K562 (cell line): ENCODE measurements around the gene KPNA1. TPM values are rescaled to one million over a fixed set of nuclear protein-coding genes. Genes with fewer than 3 reads are reported as not detected.

ENCODE experiments used
- ATAC-seq: fragments of 200-7000 bp; cut with Tn5 transposase; 3 replicates; pipeline ENCODE4 v1.9.1; 2020; ENCODE audit warnings: moderate library complexity
- BruUV-seq: library from RNA; stranded (reverse); fragments of 400-500 nt; replicated peaks from 2 replicates; lab custom pipeline; 2021; lab: Mats Ljungman, UMichigan
- CTCF ChIA-PET: fragments of 300-600 bp; formaldehyde crosslinking; extraction: SDS; loops from one replicate; lab custom pipeline; 2021; ENCODE audit warnings: low intra/inter-chr PET ratio; lab: Yijun Ruan, JAX
- POLR2A ChIA-PET: fragments of 300-600, 350-650 bp; sonication (Branson Sonifier 250); formaldehyde crosslinking; extraction: SDS; loops from one replicate; lab custom pipeline; 2021; ENCODE audit warnings: antibody characterized with exemption, inconsistent platforms; lab: Yijun Ruan, JAX
- DNase-seq, 4 experiments: peaks; one replicate each; pipeline versions ENCODE4 v3.0.0 to v3.0.0-alpha.2; 2011 to 2018; ENCODE audit warnings: low spot score in 3 of 4, mixed read lengths in 3 of 4; ENCODE audit errors: extremely low read depth in 1 of 4
- FAIRE-seq: peaks from 2 replicates; lab custom pipeline; 2011; peaks lifted over from hg19 to GRCh38; lab: Jason Lieb, UNC
- H2AFZ ChIP-seq: 2 replicates; pipeline ENCODE4 v1.6.0; 2011; ENCODE audit warnings: low read depth, low read length, control low read depth, inconsistent platforms
- H3K27ac ChIP-seq: fragments of 200-600 bp; 3 replicates; pipeline ENCODE4 v1.8.0; 2011; ENCODE audit warnings: low read depth, mild to moderate bottlenecking, control low read depth, inconsistent platforms, low read length, moderate library complexity, mixed read lengths; ENCODE audit errors: extremely low read depth
- H3K27me3 ChIP-seq, 2 experiments: fragments of 300-600 bp in 1 of 2; 2 replicates in 1 of 2; 3 replicates in 1 of 2; pipeline versions ENCODE4 v1.6.0 to v1.8.0; 2011; ENCODE audit warnings: inconsistent platforms in 2 of 2, low read length in 2 of 2, mild to moderate bottlenecking in 1 of 2, mixed read lengths in 1 of 2, moderate library complexity in 1 of 2; ENCODE audit not compliant: control insufficient read depth in 2 of 2, insufficient read depth in 2 of 2
- H3K36me3 ChIP-seq: fragments of 300-600 bp; 3 replicates; pipeline ENCODE4 v1.8.0; 2011; ENCODE audit warnings: mild to moderate bottlenecking, low read length, inconsistent platforms; ENCODE audit not compliant: control insufficient read depth, insufficient read depth
- H3K4me1 ChIP-seq, 2 experiments: fragments of 200-600 bp in 1 of 2; replicated peaks in 1 of 2; 2 replicates in 1 of 2; 3 replicates in 1 of 2; pipeline versions ENCODE4 v1.5.1 to v1.8.0; 2011; ENCODE audit warnings: inconsistent platforms in 2 of 2, low read length in 2 of 2, mild to moderate bottlenecking in 1 of 2, mixed read lengths in 1 of 2, moderate library complexity in 1 of 2; ENCODE audit not compliant: control insufficient read depth in 2 of 2, insufficient read depth in 2 of 2
- H3K4me2 ChIP-seq: 2 replicates; pipeline ENCODE4 v1.6.1; 2011; ENCODE audit warnings: low read length, control low read depth, inconsistent platforms, mixed read lengths; ENCODE audit not compliant: insufficient read depth
- H3K4me3 ChIP-seq: fragments of 200-600 bp; sonication (generic), shearing (Covaris generic); 2 replicates; pipeline ENCODE4 v1.5.1; 2016; ENCODE audit warnings: control low read depth, inconsistent platforms
- H3K79me2 ChIP-seq: fragments of 200-600 bp; 3 replicates; pipeline ENCODE4 v1.8.0; 2011; ENCODE audit warnings: low read length, inconsistent platforms; ENCODE audit not compliant: control insufficient read depth, insufficient read depth
- H3K9ac ChIP-seq, 2 experiments: 2 replicates each; pipeline versions ENCODE4 v1.6.0 to v1.6.1; 2011; ENCODE audit warnings: low read depth in 2 of 2, low read length in 2 of 2, control low read depth in 1 of 2, inconsistent platforms in 1 of 2, mild to moderate bottlenecking in 1 of 2, mixed read lengths in 1 of 2; ENCODE audit not compliant: insufficient read depth in 1 of 2
- H3K9me1 ChIP-seq: one replicate; pipeline ENCODE4 v1.6.0; 2011; ENCODE audit warnings: inconsistent platforms, mild to moderate bottlenecking, low read length, moderate library complexity; ENCODE audit not compliant: control insufficient read depth, insufficient read depth
- H3K9me3 ChIP-seq: replicated peaks from 2 replicates; pipeline ENCODE4 v1.5.1; 2011; ENCODE audit warnings: low read depth, low read length, inconsistent platforms; ENCODE audit not compliant: control insufficient read depth, insufficient read depth
- H4K20me1 ChIP-seq: replicated peaks from 2 replicates; pipeline ENCODE4 v1.6.1; 2011; ENCODE audit warnings: low read length, inconsistent platforms, mixed read lengths; ENCODE audit not compliant: control insufficient read depth, insufficient read depth
- ADNP ChIP-seq: fragments of 200-800 bp; sonication (Bioruptor generic); IDR thresholded peaks from 2 replicates; pipeline ENCODE4 v1.6.1; 2016; ENCODE audit warnings: missing genetic modification characterization, missing compliant biosample characterization
- ARHGAP35 ChIP-seq: fragments of 450-650 bp; IDR thresholded peaks from 2 replicates; pipeline ENCODE4 v1.6.1; 2018; ENCODE audit not compliant: partially characterized antibody
- DACH1 ChIP-seq: fragments of 450-650 bp; IDR thresholded peaks from 2 replicates; pipeline ENCODE4 v1.6.1; 2018; ENCODE audit not compliant: partially characterized antibody
- IRF1 ChIP-seq: sonication (generic); formaldehyde crosslinking; IDR thresholded peaks from 2 replicates; pipeline ENCODE4 v1.8.0; 2022; ENCODE audit warnings: missing genetic modification reagents, mild to moderate bottlenecking, borderline replicate concordance
- JUND ChIP-seq, 2 experiments: IDR thresholded peaks; 2 replicates in 1 of 2; 3 replicates in 1 of 2; pipeline ENCODE4 v1.6.1; 2011; ENCODE audit warnings: borderline replicate concordance in 2 of 2, low read depth in 2 of 2, low read length in 2 of 2, improper control_type of control experiment in 1 of 2, missing biosample characterization in 1 of 2, missing genetic modification characterization in 1 of 2, missing genetic modification reagents in 1 of 2
- in situ Hi-C: fragments of 300-500 bp; cut with MboI; formaldehyde crosslinking; loops from 4 replicates; pipeline ENCODE4 v1.15.0; 2018; ENCODE audit warnings: inconsistent platforms, mixed read lengths
- intact Hi-C: fragments of 100-400 bp; cut with micrococcal nuclease; formaldehyde crosslinking; loops from 2 replicates; pipeline ENCODE4 v1.14.2; 2022
- polyA plus RNA-seq, 8 experiments: library from polyadenylated mRNA; depleted of rRNA in 4 of 8; stranded (reverse) in 5 of 8; unstranded in 3 of 8; fragments of >200 nt; fragmentation: Nextera tagmentation in 2 of 8; fragmentation: Illumina TruSeq in 1 of 8; extraction: Ambion mirVana in 2 of 8; extraction: Trizol in 1 of 8; gene quantifications; 2 replicates each; pipeline versions ENCODE4 v1.2.1 to v1.2.3, GENCODE V29; 2011 to 2014; ENCODE audit warnings: inconsistent platforms in 1 of 8, missing spikeins in 1 of 8
- total RNA-seq, 7 experiments: library from RNA; depleted of rRNA in 6 of 7; stranded (reverse); fragments of >200 nt in 6 of 7; fragmentation: Illumina TruSeq in 2 of 7; extraction: Trizol in 2 of 7; gene quantifications; 2 replicates each; pipeline versions ENCODE4 v1.2.1 to v1.2.3, GENCODE V29; 2011 to 2021; ENCODE audit warnings: low replicate concordance in 1 of 7

KPNA1 gene
- total and polyA plus RNA-seq, 9 of the 15 experiments (the other 6 are each of a cell fraction or from before 2014, with no cell fraction given): 9.3 to 53.8 (median 33.5) TPM

DNA sequence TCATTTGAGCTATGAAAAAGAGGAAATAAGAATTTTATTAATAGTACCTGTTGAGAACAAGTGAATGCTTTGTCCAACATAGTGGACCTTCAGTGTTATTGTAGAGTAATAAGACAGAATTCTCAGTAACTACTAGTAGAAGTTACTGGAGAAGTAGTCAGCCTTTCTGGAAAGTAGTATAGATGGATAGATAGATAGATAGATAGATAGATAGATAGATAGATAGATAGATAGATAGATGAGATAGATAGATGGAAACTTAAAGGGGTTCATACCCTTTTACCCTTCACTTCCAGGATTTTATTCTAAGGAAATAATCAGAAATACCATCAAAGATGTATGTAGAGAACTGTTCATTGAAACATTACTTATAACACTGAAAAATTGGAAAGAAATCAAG lies 125.5 kb downstream of the KPNA1 start:
- no peaks in the 10 kb centered on the region for H3K9me3 ChIP-seq
- no TSS peak for BruUV-seq
- ChIA-PET POLR2A (no interaction called here), CTCF (no interaction called here)
- no peak overlapping the region for H3K4me2 ChIP-seq
- H3K9me1 ChIP-seq: no peaks in the 10 kb centered on the region
- H3K27ac ChIP-seq: no peak overlapping the region
- 0 out of 2 replicates have a peak, but pooled peaks cover 5% of the 10 kb centered on the region for H4K20me1 ChIP-seq
- TF ChIP-seq ARHGAP35: no peak
- TF ChIP-seq IRF1 (CRISPR knock-in tag): no peak
- TF ChIP-seq DACH1: peak; percentile 94
- no peak for TF ChIP-seq JUND (IDR thresholded peaks at IDR 0.05; ENCODE audit: borderline replicate concordance, low read depth, low read length)
- TF ChIP-seq JUND (tag; IDR thresholded peaks at IDR 0.05; ENCODE audit: borderline replicate concordance, low read depth, low read length): no peak
- no peak for TF ChIP-seq ADNP (tag)
- TF ChIP-seq, all 486 proteins: peak for 1
- in situ Hi-C loops: no loop called here
- FAIRE-seq: no peak
- no peak overlapping the region for H3K9ac ChIP-seq
- no peak overlapping the region for H3K4me3 ChIP-seq
- DNase-seq: no peak
- peaks cover 1 to 6% of the 10 kb centered on the region in 2 experiments; a peak in 3 of 5 replicates for H3K4me1 ChIP-seq
- intact Hi-C loops: no loop called here
- H3K36me3 ChIP-seq: peaks cover 44% of the 10 kb centered on the region
- no peak overlapping the region for H2AFZ ChIP-seq
- peaks cover 84% of the 10 kb centered on the region for H3K79me2 ChIP-seq
- H3K27me3 ChIP-seq: no peaks in the 10 kb centered on the region
- ATAC-seq: no peak
